GM19324 (cell line): ENCODE results near the gene NUDT19.

Source experiments
- ATAC-seq: cut with Tn5 transposase; IDR thresholded peaks from one replicate; pipeline ENCODE4 v1.9.1; 2021; ENCODE audit warnings: mild to moderate bottlenecking, moderate library complexity; ENCODE audit not compliant: unreplicated experiment, low FRiP score

The NUDT19 gene

DNA sequence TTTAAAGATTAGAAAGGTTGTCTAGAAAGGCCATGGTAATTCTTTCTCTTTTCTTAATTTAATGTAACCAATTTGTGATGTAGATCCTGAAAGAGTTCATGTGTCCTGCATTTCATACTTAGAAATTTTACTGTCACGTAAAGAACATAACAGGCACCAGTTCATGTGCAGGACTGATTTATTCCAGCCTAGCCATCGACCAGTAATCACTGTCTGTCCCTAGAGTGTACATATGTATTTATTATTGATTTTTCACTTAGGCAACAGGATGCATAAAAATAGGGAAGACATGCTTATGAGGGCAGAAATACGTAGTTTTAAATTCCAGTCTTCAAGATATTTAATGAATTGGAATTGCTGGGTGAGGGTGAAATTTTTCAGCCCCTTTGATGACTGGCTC is 65.6 kb downstream of the NUDT19 start:
- no peak for ATAC-seq
